Activated CD4-positive, alpha-beta T cell treated with anti-CD3 and anti-CD28 coated beads, Interleukin-2, amount 50 U/mL, for 16 hours (primary cell): Measurements from ENCODE around the gene GAREM2.

Source experiments
- DNase-seq: peaks from one replicate; pipeline ENCODE4 v3.0.0-alpha.2; 2020

GAREM2 gene

DNA sequence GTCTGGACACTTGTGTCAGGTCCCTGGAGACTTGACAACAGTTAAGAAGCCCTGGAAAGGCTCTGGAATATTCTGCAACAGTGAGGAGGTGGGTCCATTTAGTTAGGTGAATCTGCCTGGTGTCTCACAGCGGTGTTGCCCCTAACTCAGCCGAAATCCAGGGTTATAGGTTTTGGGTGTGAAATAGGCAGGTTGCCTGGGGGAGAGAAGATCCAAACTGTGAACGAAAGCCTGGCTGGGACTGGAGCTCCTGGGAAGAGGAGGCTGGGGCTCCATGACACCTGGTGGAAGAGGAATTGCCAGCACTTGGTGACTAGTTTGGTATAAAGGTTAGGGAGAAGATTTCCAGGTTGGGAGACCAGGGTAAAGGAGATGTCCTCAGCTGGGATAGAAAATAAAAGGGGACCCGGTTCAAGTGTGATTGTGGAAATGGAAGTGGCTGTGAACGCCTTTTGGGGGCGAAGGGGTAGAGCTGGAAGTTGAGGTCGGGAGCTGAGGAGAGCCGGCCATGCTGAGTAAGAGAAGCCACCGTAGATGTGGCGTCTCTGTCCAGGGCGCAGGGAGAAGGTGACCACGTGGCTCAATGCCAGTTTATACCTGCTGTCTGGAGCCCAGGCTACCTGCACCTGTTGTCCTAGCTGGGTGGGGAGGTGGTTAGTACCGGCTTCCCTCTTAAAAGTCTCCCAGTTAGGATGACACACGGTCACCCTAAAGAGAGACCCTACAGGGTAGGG, 3.0 kb upstream of the GAREM2 start:
- DNase-seq: no peak

DNA sequence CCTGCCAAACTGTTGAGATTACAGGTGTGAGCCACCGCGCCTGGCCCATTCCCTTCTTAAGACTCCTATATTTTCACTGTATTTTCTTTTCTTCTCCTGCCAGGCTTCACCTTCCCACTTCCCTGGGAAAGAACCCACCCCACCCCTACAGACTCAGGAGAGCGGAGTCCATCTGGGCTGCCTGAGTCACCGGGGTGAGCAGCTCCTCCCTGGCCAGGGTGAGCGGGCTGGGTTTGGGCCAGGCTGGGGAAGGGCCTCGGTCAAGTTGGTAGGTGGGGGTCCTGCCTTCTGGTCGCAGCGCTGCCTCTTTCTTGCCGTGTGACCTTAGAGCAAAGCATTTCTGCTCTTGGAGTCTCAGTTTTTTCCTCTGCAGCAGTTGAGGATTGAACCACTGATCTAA, 2.1 kb upstream of the GAREM2 start:
- no peak for DNase-seq

DNA sequence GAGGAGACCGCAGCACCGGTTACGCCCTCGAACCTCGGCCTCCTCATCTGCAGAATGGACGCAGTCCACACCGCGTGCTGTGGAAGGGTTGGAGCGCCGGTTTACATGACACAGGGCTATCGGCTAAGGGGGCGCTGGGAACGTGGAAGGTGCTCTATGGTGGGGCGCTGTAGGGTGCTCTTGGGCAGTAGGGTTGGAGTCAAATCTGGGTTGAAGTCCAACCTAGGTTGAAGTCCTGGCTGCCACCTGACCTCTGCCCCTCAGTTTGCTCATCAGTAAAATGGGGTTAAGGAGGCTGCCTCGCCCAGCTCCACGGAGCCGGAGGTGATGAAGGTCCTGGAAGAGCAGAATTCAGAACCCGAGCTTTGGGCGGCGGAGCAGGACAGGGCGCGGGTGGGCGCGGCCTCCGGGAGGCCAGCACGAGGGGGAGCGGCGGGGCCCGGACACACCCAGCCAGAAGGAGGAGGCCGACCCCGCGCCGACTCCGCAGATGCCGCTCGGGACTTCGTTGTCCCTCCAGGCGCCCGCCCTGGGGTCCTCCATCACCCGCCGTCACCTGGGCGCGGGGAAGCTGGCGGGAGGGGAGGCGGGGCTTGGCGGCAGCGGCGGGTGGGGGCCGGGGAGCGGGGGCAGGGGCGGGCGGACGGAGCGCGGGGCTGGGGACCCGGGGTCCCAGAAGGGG, 558 bp upstream of the GAREM2 start:
- DNase-seq: no peak

DNA sequence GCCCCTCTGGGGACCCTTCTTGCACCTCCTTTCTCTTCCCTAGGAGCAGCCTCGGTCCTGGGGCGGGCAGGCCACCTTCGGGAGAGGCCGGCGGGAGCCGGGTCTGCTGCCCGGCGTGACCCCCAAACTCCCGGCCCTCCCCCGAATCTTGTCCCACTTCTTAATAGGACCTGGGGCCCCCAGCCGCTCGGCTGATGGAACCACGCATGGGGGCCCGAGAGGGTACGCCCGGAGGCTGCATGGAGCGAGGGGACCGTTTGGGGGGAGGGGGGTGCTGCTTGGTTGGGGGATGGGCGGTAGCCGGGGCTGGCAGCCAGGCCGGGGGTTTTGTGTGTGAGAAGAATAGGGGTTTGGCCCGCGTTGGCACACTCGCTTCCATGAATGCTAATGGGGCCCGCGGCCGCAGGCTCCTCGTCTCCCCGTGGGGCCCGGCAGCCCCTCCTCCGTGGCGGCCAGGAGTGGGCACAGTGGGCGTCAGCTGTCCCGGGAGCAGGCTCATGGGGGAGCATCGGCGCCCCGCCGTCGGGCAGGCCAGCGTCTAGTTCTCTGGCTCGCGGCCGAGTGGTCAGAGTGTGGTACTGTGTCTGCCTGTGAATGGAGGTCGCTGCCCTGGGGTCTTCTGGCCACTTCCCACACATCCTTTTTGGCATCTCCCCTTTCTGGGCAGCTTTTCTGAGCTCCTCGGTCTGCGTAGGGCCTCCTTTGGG, 1.0 kb downstream of the GAREM2 start:
- DNase-seq: no peak

DNA sequence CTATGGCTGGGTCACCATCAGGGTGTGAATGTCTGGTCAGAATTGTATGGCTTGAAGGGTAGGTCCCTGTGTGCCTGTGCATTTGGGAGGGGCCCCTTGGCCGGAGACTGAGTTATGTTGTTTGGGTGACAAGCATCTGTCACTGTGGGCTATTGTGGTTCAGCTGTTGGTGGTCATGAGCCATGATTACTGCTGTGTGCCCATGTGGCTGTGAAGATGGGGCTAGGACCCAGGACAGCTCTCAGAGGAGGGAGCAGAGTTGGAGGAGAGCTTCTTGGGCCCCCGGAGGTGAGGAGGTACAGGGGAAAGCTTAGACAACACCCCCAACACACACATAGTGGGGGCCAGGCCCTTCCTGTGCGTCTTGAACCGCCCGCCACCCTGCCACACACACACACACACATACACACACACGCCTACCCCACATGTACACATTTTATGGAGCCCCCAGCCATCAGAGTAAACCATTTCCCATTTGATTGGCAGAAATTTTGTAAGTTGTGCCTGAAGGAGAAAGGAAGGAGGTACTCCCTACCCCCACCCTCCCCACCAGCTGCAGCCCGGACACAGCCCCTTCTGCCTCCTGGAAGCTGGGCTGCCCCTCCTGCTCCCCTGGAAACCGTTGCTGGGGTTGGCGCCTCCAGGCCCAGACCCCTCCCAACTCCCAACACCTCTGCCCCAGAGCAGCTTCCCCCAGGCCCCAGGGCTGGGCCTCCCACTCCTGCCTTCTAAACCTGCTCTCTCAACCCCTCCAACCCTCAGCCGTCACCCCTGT, 2.0 kb downstream of the GAREM2 start:
- DNase-seq: no peak

DNA sequence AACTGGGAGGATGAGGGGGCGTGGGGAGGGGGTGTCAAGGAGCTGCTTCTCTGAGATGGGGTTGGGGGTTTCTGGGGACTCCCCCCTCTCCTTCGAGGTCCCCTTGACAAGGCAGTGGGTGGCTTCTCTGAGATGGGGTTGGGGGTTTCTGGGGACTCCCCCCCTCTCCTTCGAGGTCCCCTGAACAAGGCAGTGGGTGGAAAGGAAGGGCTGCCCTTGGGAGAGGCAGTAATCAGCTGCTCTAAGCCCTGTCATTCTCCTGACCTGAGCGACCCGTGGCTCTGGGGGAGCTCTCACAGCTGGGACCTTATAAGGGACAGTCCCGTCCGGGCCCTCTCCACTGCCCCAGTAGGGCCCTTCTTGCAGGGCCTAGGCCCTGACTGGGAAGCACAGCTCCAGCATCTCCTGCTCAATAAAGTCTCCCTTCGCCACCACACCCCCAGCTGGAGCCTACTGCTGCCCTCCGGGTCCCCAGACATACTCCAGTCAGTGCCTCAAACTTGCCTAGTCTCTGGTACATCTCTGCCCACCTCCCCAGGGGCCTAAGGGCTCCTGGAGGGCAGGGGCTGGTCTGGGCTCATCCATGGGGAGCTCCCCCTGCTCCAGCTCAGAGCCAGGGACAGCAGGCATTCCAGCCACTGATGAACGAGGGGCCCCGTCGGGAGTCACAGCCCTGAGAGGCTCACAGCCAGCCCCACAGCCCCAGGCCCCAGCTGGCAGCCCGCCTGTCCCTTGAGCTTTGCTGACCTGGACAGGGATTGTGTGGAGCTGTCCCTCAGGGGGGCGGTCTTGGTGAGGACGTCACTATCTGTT, 2.8 kb downstream of the GAREM2 start:
- DNase-seq: no peak

DNA sequence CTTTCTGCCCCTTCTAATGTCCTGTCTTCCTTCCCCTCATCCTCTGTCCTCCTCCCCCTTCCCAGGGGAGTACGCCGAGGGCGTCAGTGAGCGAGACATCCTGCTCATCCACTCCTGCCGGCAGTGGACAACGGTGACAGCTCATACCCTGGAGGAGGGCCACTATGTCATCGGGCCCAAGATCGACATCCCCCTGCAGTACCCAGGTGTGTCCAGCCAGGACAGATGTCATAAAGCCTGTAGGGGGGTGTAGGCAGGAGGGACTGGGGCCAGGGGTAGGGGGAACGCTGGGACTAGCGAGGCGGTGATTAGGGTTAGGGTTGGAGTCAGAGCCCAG, 3.4 kb downstream of the GAREM2 start:
- no peak for DNase-seq

DNA sequence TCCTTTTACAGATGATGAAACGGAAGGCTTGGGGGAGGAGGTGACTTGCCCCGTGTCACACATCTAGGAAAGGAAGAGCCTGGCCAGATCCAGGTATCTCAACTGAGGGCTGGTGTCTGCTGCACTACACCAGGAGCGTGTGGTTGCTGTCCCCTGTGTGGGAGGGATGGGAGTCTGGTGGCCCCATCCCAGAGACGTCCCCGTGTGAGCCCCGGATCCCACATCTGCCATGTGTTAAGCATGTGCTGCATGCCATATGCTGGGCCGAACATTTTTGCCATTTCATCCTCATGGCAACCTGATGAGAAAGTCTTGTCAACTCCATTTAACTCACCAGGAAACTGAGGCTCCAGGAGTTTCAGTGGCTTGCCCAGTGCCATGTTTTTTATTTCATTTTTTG, 4.2 kb downstream of the GAREM2 start:
- no peak for DNase-seq

DNA sequence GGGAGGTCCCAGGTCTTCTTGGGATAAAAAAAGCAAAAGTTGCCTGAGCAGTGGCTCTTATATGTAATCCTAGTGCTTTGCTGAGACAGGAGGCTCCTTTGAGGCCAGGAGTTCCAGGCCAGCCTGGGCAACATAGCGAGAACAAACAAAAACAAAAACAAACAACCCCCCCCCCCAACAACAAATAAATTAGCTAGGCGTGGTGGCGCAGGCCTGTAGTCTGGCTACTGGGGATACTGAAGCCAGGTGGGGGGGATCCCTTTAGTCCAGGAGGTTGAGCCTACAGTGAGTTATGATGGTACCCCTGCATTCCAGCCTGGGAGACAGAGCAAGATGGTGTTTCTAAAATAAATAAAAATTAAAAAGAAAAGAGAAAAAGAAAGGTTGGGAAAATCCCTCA, 5.4 kb downstream of the GAREM2 start:
- no peak for DNase-seq

DNA sequence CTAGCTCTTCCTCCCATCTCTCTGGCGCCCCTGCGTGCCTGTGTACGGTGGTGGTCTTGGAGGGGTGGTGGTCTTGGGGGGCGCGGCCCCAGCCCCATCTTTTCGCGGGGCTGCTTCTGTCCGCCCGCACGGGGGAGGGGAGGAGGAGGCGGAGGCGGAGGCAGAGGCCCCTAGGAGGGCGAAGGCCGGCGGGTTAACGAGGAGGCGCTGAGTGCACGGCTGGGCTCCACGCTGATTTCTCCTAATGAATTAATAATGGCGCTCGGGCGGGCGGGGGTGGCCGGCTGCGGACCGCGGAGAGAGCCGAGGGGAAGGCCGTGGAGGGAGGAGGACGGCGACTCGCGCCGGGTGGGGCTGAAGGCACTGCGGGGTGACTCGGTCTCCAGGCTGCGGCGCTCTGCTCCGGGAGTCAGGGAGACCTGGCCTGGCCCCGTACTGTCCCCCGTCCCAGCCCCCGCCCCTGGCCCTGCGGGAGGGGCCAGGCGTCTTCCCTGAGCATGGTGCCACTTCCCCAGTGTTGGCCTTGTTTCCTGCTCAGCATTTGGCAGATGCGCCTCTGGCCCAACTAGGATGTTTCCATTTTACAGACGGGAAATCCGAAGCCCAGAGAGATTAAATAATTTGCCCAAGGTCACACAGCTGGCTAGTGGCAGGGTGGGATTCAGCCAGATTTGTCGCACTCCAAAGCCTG, 6.0 kb downstream of the GAREM2 start:
- peak; percentile 19 for DNase-seq

DNA sequence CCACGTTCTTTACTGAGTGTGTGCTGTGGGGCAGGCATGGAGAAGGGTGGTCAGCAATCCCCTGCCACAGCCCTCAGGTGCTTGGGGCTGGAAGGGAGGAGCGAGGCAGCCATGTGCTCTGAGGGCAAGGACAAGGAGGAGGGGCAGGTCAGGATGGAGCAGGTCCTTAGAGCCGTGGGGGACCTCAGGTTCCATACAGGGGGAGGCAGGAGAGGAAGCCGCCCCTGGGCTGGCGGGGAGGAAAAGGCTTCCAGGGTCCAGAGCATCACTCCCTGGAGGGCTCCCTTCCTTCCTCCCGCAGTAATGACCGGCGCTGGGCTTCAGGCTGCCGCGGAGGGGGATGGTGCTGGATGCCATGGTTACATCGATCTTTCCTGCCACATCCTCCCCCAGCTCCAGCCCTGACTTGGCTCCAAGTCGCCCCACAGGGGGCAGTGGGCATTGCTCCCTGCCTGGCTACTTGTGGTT, 6.6 kb downstream of the GAREM2 start:
- DNase-seq: no peak

DNA sequence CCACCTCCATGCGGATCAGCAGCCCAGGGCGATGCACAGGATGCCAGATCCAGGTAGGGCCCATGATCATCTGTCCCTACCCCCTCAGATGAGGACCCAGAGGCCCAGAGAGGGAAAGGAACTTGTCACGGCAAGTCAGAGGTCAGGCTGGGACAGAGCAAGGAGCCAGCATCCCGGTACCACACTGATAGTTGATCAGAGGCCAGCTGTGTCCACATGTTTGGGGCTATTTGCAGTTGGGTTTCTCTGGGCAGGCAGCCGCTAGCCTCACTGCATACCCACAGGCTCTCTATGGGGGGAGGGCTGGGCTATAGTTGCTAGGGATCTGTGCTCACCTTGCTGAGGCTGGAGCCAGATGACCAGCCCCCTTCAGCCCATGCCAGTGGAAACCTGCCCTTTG, 9.6 kb downstream of the GAREM2 start:
- DNase-seq: no peak

DNA sequence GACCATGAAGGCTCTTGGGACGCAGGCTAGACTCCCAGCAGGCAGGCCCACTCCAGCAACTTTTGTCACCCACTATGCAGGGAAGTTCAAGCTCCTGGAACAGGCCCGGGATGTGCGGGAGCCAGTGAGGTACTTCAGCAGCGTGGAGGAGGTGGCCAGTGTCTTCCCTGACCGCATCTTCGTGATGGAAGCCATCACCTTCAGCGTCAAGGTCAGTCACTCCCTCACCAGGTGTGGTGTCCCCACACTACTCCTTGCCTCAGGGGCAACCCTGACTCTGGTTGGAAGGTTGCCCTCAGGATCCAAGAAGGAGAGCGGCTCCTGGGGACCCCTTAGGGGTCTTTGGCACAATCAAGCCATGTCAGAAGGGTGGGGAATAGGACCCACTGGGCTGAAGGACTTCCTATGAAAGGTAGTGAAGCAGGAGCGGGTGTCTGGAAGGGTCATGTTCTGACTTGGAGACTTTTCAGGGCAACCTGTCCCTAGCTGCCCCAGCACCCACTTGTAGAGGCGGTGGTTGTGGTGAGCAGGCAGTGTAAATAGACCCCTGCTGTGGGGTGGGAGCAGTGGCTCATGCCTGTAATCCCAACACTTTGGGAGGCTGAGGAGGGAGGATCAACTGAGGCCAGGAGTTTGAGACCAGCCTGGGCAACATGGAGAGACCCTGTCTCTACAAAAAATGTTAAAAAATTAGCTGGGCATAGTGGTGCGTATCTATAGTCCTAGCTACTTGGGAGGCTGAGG, 10.2 kb downstream of the GAREM2 start:
- DNase-seq: no peak

DNA sequence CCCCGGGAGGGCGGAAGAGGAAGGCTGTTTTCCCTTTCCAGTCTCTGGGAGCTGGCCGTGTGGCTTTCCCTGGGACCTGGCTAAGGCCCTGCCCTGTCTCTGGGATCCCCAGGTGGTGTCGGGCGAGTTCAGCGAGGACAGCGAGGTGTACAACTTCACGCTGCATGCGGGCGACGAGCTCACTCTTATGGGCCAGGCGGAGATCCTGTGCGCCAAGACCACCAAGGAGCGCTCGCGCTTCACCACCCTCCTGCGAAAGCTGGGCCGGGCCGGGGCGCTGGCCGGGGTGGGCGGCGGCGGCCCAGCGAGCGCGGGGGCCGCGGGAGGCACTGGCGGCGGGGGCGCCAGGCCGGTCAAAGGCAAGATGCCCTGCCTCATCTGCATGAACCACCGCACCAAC, 11.2 kb downstream of the GAREM2 start:
- no peak for DNase-seq

DNA sequence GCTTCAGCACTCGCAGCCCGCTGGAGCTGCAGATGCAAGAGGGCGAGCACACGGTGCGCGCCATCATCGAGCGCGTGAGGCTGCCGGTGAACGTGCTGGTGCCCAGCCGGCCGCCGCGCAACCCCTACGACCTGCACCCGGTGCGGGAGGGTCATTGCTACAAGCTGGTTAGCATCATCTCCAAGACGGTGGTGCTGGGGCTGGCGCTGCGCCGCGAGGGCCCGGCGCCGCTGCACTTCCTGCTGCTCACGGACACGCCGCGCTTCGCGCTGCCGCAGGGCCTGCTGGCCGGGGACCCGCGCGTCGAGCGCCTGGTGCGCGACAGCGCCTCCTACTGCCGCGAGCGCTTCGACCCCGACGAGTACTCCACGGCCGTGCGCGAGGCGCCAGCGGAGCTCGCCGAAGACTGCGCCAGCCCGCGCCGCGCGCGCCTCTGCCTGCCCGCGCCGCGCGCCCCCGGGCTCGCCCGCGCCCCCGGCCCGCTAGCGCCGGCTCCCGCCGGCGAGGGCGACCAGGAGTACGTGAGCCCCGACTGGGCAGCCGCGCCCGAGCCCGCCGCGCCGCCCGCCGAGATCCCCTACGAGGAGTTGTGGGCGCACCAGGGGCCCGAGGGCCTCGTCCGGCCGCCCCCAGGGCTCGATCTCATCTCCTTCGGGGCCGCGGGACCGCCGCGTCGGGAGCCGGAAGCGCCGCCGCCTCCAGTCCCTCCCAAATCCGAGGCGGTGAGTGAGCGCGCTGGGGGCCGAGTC, 11.8 kb downstream of the GAREM2 start:
- DNase-seq: peak; percentile 85

DNA sequence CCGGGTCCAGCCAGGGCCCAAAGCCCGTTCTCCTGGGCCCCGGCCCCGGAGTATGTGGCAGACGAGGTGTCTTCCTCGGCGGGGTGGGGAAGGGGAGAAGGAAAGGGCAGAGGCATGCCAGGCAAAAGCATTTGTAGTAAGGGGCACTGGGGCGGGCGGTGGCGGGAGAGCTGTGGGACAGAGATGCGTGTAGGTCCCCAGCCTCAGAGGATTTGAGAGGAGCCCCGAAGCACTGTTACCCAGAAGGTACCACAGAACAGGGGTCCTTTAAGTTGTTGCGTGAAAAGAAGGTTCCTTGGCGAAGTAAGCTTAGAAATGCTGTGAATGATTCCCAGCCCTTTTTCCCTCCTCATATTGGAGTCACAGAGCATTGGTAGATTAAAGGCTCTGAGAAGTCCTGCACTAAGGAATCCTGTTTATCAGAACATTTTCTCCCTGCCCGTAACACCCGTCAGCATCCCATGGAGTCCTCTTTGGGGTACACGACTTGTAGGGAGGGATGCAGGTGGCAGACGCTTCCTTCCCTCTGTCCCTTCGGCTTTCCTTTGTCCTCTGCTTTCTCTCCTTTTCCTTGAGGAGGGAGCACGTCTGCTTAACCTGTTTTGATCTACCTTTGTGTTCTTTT, 12.5 kb downstream of the GAREM2 start:
- no peak for DNase-seq

DNA sequence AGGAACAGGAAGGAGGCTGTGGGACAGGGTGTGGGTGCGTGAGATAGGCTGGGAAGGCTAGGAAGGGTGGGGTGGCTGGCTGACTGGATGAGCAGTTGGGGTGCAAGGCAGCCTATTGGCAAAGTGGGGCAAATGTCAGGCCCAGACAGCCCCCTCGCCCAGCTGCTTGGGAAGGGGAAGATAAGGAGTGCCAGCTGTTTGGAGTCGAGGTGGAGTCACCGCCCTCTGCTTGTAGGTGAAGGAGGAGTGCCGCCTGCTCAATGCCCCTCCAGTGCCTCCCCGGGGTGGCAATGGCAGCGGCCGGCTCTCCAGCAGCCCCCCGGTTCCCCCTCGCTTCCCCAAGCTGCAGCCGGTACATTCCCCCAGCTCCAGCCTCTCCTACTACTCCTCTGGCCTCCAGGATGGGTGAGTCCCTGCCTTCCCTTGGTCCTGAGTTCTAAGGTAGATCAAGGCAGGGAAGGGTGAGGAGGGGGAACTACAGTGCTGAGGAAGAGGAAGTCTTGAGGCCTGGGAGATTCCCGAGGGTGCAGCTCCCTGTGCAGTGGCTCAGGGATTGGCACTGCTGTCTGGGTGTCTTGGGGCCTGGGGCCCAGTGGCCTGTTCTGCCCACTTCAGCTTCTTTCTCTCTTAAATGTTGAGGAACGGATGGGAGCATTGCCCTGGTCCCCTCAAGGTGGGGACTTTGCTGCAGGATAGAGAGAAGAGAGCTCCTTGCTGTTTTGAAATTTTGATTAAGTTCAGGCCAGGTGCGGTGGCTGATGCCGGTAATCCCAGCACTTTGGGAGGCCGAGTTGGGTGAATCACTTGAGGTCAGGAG, 13.3 kb downstream of the GAREM2 start:
- DNase-seq: no peak

DNA sequence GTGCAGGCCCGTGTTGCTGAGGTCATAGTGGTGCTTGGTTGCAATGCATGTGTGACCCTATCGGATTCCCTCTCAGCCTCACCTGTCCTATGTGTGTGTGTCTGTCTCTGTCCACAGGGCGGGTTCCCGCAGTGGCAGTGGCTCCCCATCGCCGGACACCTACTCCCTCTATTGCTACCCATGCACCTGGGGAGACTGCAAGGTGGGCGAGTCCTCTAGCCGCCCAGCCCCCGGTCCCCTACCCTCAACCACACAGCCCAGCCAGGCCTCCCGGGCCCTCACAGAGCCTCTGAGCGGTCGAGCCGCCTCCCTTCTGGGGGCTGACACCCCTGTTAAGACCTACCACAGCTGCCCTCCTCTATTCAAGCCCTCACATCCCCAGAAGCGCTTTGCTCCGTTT, 14.2 kb downstream of the GAREM2 start:
- no peak for DNase-seq

DNA sequence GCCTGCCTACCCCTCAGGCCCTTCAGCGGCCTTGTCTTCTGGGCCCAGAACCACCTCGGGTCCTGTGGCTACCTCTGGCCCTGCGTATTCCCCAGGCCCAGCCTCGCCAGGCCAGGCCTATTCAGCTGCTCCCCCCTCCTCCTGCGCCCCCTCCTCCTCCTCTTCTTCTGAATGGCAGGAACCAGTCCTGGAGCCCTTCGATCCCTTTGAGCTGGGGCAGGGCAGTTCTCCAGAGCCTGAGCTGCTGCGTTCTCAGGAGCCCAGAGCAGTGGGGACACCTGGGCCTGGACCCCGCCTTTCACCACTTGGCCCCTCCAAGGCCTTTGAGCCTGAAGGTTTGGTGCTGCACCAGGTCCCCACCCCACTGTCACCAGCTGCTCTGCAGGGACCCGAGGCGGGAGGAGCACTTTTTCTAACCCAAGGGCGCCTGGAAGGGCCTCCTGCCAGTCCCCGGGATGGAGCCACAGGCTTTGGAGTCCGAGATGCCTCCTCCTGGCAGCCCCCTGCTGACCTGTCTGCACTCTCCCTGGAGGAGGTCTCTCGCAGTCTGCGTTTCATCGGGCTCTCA, 14.7 kb downstream of the GAREM2 start:
- DNase-seq: no peak
